Measurements from ENCODE around the gene VOPP1. TPM values are rescaled to one million over a fixed set of nuclear protein-coding genes. Genes with fewer than 3 reads are reported as not detected.

The VOPP1 gene
- total and polyA plus RNA-seq, 2 of the 13 experiments (the other 11 are each of a cell fraction or from before 2014, with no cell fraction given), result 21.8 to 55.3 TPM

DNA sequence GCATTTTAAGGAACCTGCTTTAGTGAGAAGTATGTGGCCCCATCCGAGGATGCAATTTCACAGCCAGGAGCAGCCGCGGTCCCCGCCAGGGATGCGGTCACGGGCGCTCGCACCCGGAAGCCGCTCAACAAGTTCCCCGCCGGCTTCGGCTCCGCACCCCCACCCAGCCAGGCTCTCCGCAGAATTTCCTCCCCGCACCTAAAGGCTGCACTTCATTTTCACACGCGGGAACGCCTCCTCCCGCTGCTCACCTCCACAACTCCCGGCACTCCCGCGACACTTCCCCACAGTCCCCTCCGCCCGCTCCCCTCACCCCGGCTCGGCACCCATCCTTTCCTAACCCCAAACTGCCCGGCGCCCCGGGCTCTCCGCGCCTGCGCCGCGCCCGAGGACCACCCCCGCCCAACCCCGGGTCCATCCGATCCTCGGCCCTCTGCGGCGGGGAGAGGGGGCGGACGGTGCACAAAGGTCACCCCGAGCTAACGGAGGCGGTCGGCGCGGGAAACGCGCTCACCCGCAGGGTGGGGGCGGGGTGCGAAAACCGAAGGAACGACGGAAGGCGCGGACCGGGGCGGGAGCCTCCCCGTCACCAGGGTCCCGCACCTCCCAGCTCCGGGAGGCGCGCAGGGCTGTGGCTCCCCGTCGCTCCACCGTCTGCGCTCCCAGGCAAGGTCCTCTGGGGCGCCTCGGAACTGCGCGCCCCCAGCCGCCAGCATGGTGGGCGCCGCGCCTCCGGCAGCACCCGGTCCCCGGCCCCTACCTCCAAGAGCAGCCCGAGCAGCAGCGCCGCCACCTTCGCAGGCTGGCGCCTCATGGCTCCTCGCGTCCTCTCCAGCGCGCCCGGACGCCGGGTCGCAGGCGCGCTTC, 558 bp downstream of the VOPP1 start (continued):
- TF ChIP-seq CBX2 (IDR thresholded peaks at IDR 0.05; ENCODE audit: low read depth, low read length) (no peak), CBX2 (CRISPR knock-in tag; IDR thresholded peaks at IDR 0.05; ENCODE audit: low read depth) (no peak), ZXDC (CRISPR knock-in tag; IDR thresholded peaks at IDR 0.05) (no peak), ZKSCAN5 (CRISPR knock-in tag; IDR thresholded peaks at IDR 0.05) (no peak), ZEB1 (IDR thresholded peaks at IDR 0.05; ENCODE audit: insufficient replicate concordance, low read depth) (no peak), JDP2 (CRISPR knock-in tag; IDR thresholded peaks at IDR 0.05; ENCODE audit: borderline replicate concordance) (no peak), CC2D1A (CRISPR knock-in tag; IDR thresholded peaks at IDR 0.05) (no peak), MTA1 (CRISPR knock-in tag; IDR thresholded peaks at IDR 0.05; ENCODE audit: borderline replicate concordance) (peak; percentile 87; the same call in 1 of the 2 replicates), MBNL3 (CRISPR knock-in tag; conservative IDR thresholded peaks at IDR 0.05) (no peak), MXD4 (CRISPR knock-in tag; IDR thresholded peaks at IDR 0.05) (no peak), ZNF33B (CRISPR knock-in tag; IDR thresholded peaks at IDR 0.05) (no peak), HNRNPLL (IDR thresholded peaks at IDR 0.05; ENCODE audit: low read depth, low read length, poor library complexity, severe bottlenecking) (peak; percentile 41), HOXA3 (CRISPR knock-in tag; IDR thresholded peaks at IDR 0.05) (peak; percentile 69), PATZ1 (CRISPR knock-in tag; IDR thresholded peaks at IDR 0.05) (peak; percentile 85), ZFP90 (CRISPR knock-in tag; IDR thresholded peaks at IDR 0.05; ENCODE audit: borderline replicate concordance) (peak; percentile 58; the same call in 1 of the 2 replicates), PHF8 (CRISPR knock-in tag; IDR thresholded peaks at IDR 0.05) (peak; percentile 72), ZBTB42 (CRISPR knock-in tag; IDR thresholded peaks at IDR 0.05) (no peak), NAIF1 (CRISPR knock-in tag; IDR thresholded peaks at IDR 0.05; ENCODE audit: borderline replicate concordance) (0 out of 2 replicates have a peak, but pooled peaks have one; percentile 45), AKAP8 (CRISPR knock-in tag; IDR thresholded peaks at IDR 0.05) (no peak), TEAD3 (CRISPR knock-in tag; optimal IDR thresholded peaks at IDR 0.05; ENCODE audit: borderline replicate concordance) (no peak)
- TF ChIP-seq, protein P1, sequence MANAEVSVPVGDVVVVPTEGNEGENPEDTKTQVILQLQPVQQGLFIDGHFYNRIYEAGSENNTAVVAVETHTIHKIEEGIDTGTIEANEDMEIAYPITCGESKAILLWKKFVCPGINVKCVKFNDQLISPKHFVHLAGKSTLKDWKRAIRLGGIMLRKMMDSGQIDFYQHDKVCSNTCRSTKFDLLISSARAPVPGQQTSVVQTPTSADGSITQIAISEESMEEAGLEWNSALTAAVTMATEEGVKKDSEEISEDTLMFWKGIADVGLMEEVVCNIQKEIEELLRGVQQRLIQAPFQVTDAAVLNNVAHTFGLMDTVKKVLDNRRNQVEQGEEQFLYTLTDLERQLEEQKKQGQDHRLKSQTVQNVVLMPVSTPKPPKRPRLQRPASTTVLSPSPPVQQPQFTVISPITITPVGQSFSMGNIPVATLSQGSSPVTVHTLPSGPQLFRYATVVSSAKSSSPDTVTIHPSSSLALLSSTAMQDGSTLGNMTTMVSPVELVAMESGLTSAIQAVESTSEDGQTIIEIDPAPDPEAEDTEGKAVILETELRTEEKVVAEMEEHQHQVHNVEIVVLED (CRISPR knock-in tag; IDR thresholded peaks at IDR 0.05; ENCODE audit: borderline replicate concordance), result 0 out of 2 replicates have a peak, but pooled peaks have one; percentile 12
- TF ChIP-seq, protein P2, sequence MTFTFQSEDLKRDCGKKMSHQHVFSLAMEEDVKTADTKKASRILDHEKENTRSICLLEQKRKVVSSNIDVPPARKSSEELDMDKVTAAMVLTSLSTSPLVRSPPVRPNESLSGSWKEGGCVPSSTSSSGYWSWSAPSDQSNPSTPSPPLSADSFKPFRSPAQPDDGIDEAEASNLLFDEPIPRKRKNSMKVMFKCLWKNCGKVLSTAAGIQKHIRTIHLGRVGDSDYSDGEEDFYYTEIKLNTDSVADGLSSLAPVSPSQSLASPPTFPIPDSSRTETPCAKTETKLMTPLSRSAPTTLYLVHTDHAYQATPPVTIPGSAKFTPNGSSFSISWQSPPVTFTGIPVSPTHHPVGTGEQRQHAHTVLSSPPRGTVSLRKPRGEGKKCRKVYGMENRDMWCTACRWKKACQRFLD (CRISPR knock-in tag; IDR thresholded peaks at IDR 0.05; ENCODE audit: borderline replicate concordance), result 0 out of 2 replicates have a peak, but pooled peaks have one; percentile 34

Measured in HepG2 (cell line).